Prostate gland (tissue), 2 donors: Measurements from ENCODE around the gene TEX28.

Source experiments
- CTCF ChIP-seq, 4 experiments: fragments of 200-600 bp in 2 of 4; fragments of 450-650 bp in 2 of 4; sonication (generic) in 2 of 4; IDR thresholded peaks; 1 replicate in 3 of 4; 2 replicates in 1 of 4; pipeline ENCODE4 v1.5.1; 2016 to 2019; ENCODE audit warnings: antibody characterized with exemption in 4 of 4, mild to moderate bottlenecking in 2 of 4, moderate library complexity in 2 of 4
- POLR2A ChIP-seq: fragments of 450-650 bp; IDR thresholded peaks from one replicate; pipeline ENCODE4 v1.6.1; 2016; ENCODE audit warnings: antibody characterized with exemption, mild to moderate bottlenecking
- POLR2AphosphoS5 ChIP-seq: sonication (generic); formaldehyde crosslinking; IDR thresholded peaks from one replicate; pipeline ENCODE4 v1.6.1; 2017; ENCODE audit warnings: antibody characterized with exemption

- TF ChIP-seq CTCF (IDR thresholded peaks at IDR 0.05) (no peak), POLR2AphosphoS5 (no peak), POLR2A (no peak)
Observed at GRCh38 chrX:154328646-154329045, 33.7 kb upstream of the TEX28 start.
